Mesodermal cell (in vitro differentiated cells): ENCODE data around the gene CELA2B.

Source experiments
- H3K27ac ChIP-seq: 2 replicates; pipeline ENCODE4 v1.7.0; 2013; ENCODE audit warnings: mild to moderate bottlenecking, low read depth, low read length, moderate library complexity; ENCODE audit not compliant: severe bottlenecking
- H3K36me3 ChIP-seq: 2 replicates; pipeline ENCODE4 v1.7.1; 2013; ENCODE audit warnings: mild to moderate bottlenecking, low read length, moderate library complexity; ENCODE audit not compliant: control insufficient read depth, insufficient read depth
- H3K4me1 ChIP-seq: one replicate; pipeline ENCODE4 v1.7.1; 2013; ENCODE audit warnings: mild to moderate bottlenecking, low read length; ENCODE audit not compliant: insufficient read depth, control insufficient read depth, poor library complexity, severe bottlenecking
- H3K4me3 ChIP-seq: 2 replicates; pipeline ENCODE4 v1.7.0; 2013; ENCODE audit warnings: low read length, control low read depth, mild to moderate bottlenecking; ENCODE audit not compliant: insufficient read depth, poor library complexity, severe bottlenecking; ENCODE audit errors: extremely low read depth
- H3K9me3 ChIP-seq: 2 replicates; pipeline ENCODE4 v1.7.1; 2013; ENCODE audit warnings: mild to moderate bottlenecking, low read length, moderate library complexity; ENCODE audit not compliant: control insufficient read depth
- WGBS, 2 experiments: methylation state at CpG; one replicate each; pipeline ENCODE4 v1.1.5; 2013; ENCODE audit warnings: missing lambda C conversion rate in 2 of 2; ENCODE audit not compliant: insufficient coverage in 2 of 2; 5-methylcytosine and 5-hydroxymethylcytosine counted together

The CELA2B gene

GRCh38 chr1:15531003-15531402 lies 55.1 kb downstream of the CELA2B start:
- peaks cover 39% of the 10 kb centered on the region for H3K36me3 ChIP-seq

GRCh38 chr1:15531682-15532081 lies 55.8 kb downstream of the CELA2B start:
- no peak overlapping the region for H3K27ac ChIP-seq
- no peaks in the 10 kb centered on the region for H3K4me1 ChIP-seq
- no peak overlapping the region for H3K4me3 ChIP-seq
- H3K36me3 ChIP-seq, result peaks cover 46% of the 10 kb centered on the region
- no CpG with 5 or more reads among the region's 2 CpGs for WGBS, 2 experiments
- no peaks in the 10 kb centered on the region for H3K9me3 ChIP-seq

More at GRCh38 chr1:15531003-15531402, 55.1 kb downstream of the CELA2B start:
- Histone ChIP-seq H3K4me1 (peaks cover 2% of the 10 kb centered on the region), H3K4me3 (no peak overlapping the region), H3K9me3 (no peaks in the 10 kb centered on the region), H3K27ac (no peak overlapping the region)
- WGBS, 2 experiments, result 100% methylated on average over 1 of the region's 4 CpGs

- Histone ChIP-seq H3K27ac (no peak overlapping the region), H3K36me3 (peaks cover 75% of the 10 kb centered on the region), H3K4me1 (no peaks in the 10 kb centered on the region), H3K4me3 (no peak overlapping the region), H3K9me3 (no peaks in the 10 kb centered on the region)
- WGBS, 2 experiments, result 75% methylated on average over 2 of the region's 6 CpGs; no CpG with 5 or more reads in 1 of the 2 experiments
Measured at GRCh38 chr1:15538771-15539170, 62.9 kb downstream of the CELA2B start.

GRCh38 chr1:15540186-15540585 lies 64.3 kb downstream of the CELA2B start:
- WGBS, 2 experiments, result 92 to 100% methylated on average over 3 to 7 of the region's 8 CpGs
- no peak overlapping the region for H3K27ac ChIP-seq
- peaks cover 68% of the 10 kb centered on the region for H3K36me3 ChIP-seq

More at GRCh38 chr1:15540186-15540585, 64.3 kb downstream of the CELA2B start:
- H3K4me3 ChIP-seq, result no peak overlapping the region
- no peaks in the 10 kb centered on the region for H3K9me3 ChIP-seq
- H3K4me1 ChIP-seq, result no peaks in the 10 kb centered on the region
